ENCODE data around the gene SCN7A. TPM values are rescaled to one million over a fixed set of nuclear protein-coding genes. Genes with fewer than 3 reads are reported as not detected.
A peak's percentile ranks its signal among the peaks of the same experiment; 100 is the strongest.

The SCN7A gene
- polyA plus RNA-seq (2013) = 0.45 TPM

DNA sequence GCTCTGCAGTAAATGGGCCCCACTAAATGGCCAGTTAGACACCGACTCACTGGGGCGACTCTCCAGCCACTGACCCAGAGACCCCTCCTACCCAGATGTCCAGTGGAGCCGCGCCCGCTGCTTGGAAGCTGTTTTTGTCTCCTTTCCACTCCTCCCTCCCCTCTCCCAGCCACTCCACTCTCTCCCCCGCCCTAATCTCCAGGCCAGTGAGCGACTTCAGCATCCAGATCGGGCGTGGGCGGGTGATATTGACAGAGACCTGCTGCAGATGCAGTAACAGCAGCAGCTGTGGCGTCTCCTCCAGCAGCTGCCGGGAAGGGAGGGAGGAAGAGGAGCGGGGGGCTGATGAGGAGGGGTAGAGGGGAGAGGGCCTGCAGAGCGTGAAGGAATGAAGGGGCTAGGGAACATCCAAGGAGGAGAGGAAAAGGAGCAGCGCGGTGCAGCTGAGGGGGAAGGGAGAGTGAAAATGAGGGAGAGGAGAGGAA, at the start of gene SCN7A:
Gene SCN7A (minus strand): TSS at position 110 of the 485 bp plus-strand sequence. CDS start 16,553 bp downstream, outside the sequence.
- Histone ChIP-seq H3K36me3 (ENCODE audit: control insufficient read depth in 4 of 4, insufficient read depth in 4 of 4, low read length in 3 of 4) (no peaks in the 10 kb centered on the region), H3K27me3 (replicated peaks in 2 of 5; ENCODE audit: control insufficient read depth in 4 of 5, insufficient read depth in 5 of 5, low read length in 4 of 5) (peaks cover 0 to 4% (median 0%) of the 10 kb centered on the region in 5 experiments), H3K9me3 (ENCODE audit: control extremely low read depth in 1 of 5, control insufficient read depth in 4 of 5, insufficient read depth in 2 of 5, low read depth in 1 of 5, low read length in 4 of 5) (no peaks in the 10 kb centered on the region), H3K4me1 (ENCODE audit: control extremely low read depth in 1 of 4, control insufficient read depth in 4 of 4, insufficient read depth in 4 of 4, low read length in 3 of 4) (peaks cover 0 to 3% (median 1%) of the 10 kb centered on the region in 4 experiments), H3K4me3 (ENCODE audit: control insufficient read depth in 1 of 7, extremely low read depth in 1 of 7, insufficient read depth in 4 of 7, low read depth in 2 of 7, low read length in 6 of 7) (peak within 1 kb of the TSS in 2 of 7 experiments; percentile 11 to 37), H3K27ac (ENCODE audit: insufficient read depth in 1 of 2, low read depth in 1 of 2, low read length in 2 of 2, poor library complexity in 1 of 2, severe bottlenecking in 2 of 2) (no peak within 1 kb of the TSS)
- 47% methylated on average over 8 of the region's 16 CpGs for WGBS (ENCODE audit: insufficient coverage)
- peak in 2 of 3 donors; percentile 10 to 19 for DNase-seq
- ChIA-PET CTCF (no interaction called here), POLR2A (no interaction called here)

DNA sequence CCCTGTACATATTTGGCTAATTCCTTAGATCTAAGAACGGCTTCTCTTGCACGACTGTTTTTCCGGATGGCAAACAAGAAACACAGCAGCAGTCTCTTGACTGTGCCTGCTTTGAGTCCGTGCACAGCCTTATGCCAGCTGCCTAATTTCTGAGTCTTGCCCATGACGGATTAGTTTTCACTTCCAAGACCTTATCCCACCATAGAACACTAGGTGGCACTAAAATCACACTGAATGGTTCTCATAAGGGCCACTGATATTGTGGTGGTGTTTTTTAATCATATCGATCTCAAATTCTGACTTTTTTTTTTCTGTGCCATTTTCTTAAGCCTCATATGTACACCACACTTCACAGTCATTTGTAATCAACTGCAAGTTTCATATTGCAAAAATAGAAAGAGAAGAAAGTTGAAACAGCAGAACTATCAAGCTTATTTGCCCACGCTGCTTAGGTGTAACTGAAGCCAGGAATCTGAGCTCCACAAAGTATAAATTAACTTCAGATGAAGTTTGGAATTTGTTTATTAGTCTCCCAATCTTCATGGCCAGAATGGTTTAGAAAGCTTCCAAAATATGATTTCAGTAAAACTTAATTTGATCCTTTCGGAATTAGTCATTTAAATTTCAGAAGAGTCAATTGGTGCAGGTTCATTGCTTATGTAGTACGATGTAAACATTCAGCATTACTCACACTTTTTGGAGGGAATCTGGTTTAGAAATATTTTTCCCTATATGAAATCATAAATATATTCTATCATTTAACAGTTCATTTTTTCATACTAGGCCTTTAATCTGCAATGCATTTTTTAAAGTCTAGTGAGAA, 45.5 kb upstream of the SCN7A start:
- POLR2A ChIA-PET = no interaction called here
- peaks cover 0 to 3% (median 1%) of the 10 kb centered on the region in 4 experiments for H3K4me1 ChIP-seq (ENCODE audit: control extremely low read depth in 1 of 4, control insufficient read depth in 4 of 4, insufficient read depth in 4 of 4, low read length in 3 of 4)
- no peaks in the 10 kb centered on the region for H3K36me3 ChIP-seq (ENCODE audit: control insufficient read depth in 4 of 4, insufficient read depth in 4 of 4, low read length in 3 of 4)
- peak overlapping the region in 1 of 7 experiments; percentile 39 for H3K4me3 ChIP-seq (ENCODE audit: control insufficient read depth in 1 of 7, extremely low read depth in 1 of 7, insufficient read depth in 4 of 7, low read depth in 2 of 7, low read length in 6 of 7)
- no peaks in the 10 kb centered on the region for H3K9me3 ChIP-seq (ENCODE audit: control extremely low read depth in 1 of 5, control insufficient read depth in 4 of 5, insufficient read depth in 2 of 5, low read depth in 1 of 5, low read length in 4 of 5)
- no peak overlapping the region for H3K27ac ChIP-seq (ENCODE audit: insufficient read depth in 1 of 2, low read depth in 1 of 2, low read length in 2 of 2, poor library complexity in 1 of 2, severe bottlenecking in 2 of 2)
- H3K27me3 ChIP-seq (replicated peaks in 2 of 5; ENCODE audit: control insufficient read depth in 4 of 5, insufficient read depth in 5 of 5, low read length in 4 of 5) = no peaks in the 10 kb centered on the region
- CTCF ChIA-PET = interaction anchor here (0.6 to 3.7 kb wide), 12 partner anchors 17 to 1579 kb away, joined by 3 to 31 read pairs (median 3); no protein-coding TSS in a partner anchor
- WGBS (ENCODE audit: insufficient coverage) = 20% methylated on average over 5 of the region's 9 CpGs
- peak; percentile 64 to 80 (median 68) for DNase-seq

DNA sequence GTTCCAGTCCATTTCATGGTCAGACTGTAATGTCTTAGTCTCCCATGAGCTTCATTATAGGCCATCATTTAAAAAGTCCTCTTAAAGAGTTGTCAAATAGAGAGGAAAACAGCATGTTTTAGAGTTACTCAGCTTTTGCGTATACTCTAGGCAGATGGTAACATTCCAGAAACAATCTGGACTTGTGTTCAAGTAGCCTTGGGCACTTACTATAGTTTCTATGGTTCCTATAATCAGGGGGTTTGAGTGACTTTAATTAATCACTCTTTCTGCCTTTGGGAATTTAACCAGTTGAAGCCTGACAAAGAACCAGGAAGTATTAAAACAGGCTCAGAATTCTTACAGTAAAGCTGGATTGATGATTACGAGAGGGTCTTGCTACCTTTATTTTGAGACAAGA, 42.1 kb upstream of the SCN7A start:
- Histone ChIP-seq H3K27ac (ENCODE audit: insufficient read depth in 1 of 2, low read depth in 1 of 2, low read length in 2 of 2, poor library complexity in 1 of 2, severe bottlenecking in 2 of 2) (no peak overlapping the region), H3K4me1 (ENCODE audit: control extremely low read depth in 1 of 4, control insufficient read depth in 4 of 4, insufficient read depth in 4 of 4, low read length in 3 of 4) (peaks cover 0 to 3% (median 1%) of the 10 kb centered on the region in 4 experiments), H3K4me3 (ENCODE audit: control insufficient read depth in 1 of 7, extremely low read depth in 1 of 7, insufficient read depth in 4 of 7, low read depth in 2 of 7, low read length in 6 of 7) (no peak overlapping the region), H3K27me3 (replicated peaks in 2 of 5; ENCODE audit: control insufficient read depth in 4 of 5, insufficient read depth in 5 of 5, low read length in 4 of 5) (no peaks in the 10 kb centered on the region), H3K9me3 (ENCODE audit: control extremely low read depth in 1 of 5, control insufficient read depth in 4 of 5, insufficient read depth in 2 of 5, low read depth in 1 of 5, low read length in 4 of 5) (no peaks in the 10 kb centered on the region), H3K36me3 (ENCODE audit: control insufficient read depth in 4 of 4, insufficient read depth in 4 of 4, low read length in 3 of 4) (no peaks in the 10 kb centered on the region)
- CTCF ChIA-PET = interaction anchor here (1.1 kb wide), 1 partner anchor 175 kb away, joined by 3 read pairs; no protein-coding TSS in a partner anchor
- no peak for DNase-seq
- POLR2A ChIA-PET = no interaction called here
- WGBS (ENCODE audit: insufficient coverage) = 100% methylated on average over 2 of the region's 2 CpGs

DNA sequence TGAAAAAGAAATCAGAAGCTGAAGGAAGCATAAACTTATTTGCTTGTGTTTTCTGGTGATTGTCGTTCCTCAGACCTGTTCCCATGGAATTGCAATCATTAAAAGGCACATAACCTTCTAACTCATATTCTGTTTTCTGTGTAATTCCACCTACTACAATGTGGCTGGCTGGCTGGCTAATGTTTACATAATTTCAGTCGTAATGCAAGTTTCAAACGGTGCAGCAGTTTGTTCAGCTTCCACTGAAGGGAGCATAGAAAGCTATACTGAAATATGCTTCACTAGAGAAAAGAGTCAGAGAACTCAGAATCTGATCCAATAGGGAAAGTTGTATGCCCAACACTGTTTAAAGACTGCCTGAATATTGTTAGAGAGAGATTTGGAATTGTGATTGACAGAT, 27.1 kb upstream of the SCN7A start:
- Histone ChIP-seq H3K4me1 (ENCODE audit: control extremely low read depth in 1 of 4, control insufficient read depth in 4 of 4, insufficient read depth in 4 of 4, low read length in 3 of 4) (no peaks in the 10 kb centered on the region), H3K9me3 (ENCODE audit: control extremely low read depth in 1 of 5, control insufficient read depth in 4 of 5, insufficient read depth in 2 of 5, low read depth in 1 of 5, low read length in 4 of 5) (no peaks in the 10 kb centered on the region), H3K27me3 (replicated peaks in 2 of 5; ENCODE audit: control insufficient read depth in 4 of 5, insufficient read depth in 5 of 5, low read length in 4 of 5) (no peaks in the 10 kb centered on the region), H3K4me3 (ENCODE audit: control insufficient read depth in 1 of 7, extremely low read depth in 1 of 7, insufficient read depth in 4 of 7, low read depth in 2 of 7, low read length in 6 of 7) (no peak overlapping the region), H3K36me3 (ENCODE audit: control insufficient read depth in 4 of 4, insufficient read depth in 4 of 4, low read length in 3 of 4) (no peaks in the 10 kb centered on the region), H3K27ac (ENCODE audit: insufficient read depth in 1 of 2, low read depth in 1 of 2, low read length in 2 of 2, poor library complexity in 1 of 2, severe bottlenecking in 2 of 2) (no peak overlapping the region)
- WGBS (ENCODE audit: insufficient coverage) = 100% methylated on average over 2 of the region's 3 CpGs
- no peak for DNase-seq
- POLR2A ChIA-PET = no interaction called here
- CTCF ChIA-PET = no interaction called here

DNA sequence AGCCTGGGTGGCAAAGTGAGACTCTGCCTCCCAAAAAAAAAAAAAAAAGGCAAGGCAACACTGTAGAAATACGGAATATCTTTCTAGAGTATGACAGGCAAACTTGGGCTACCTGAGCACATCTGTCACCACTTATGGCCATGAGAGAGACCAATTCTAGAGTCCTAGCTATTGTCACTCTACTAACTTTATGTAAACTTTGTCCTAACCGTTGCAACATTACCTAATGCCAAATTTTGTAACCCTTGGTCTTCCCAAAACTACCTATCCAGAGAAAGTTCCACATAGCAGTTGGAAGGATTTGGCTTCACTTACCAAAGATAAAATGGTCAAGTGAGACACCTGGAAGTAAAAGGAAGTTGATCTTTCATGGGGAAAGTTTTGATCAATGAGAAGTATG, 26.6 kb upstream of the SCN7A start:
- H3K27me3 ChIP-seq (replicated peaks in 2 of 5; ENCODE audit: control insufficient read depth in 4 of 5, insufficient read depth in 5 of 5, low read length in 4 of 5) = no peaks in the 10 kb centered on the region
- no peak overlapping the region for H3K4me3 ChIP-seq (ENCODE audit: control insufficient read depth in 1 of 7, extremely low read depth in 1 of 7, insufficient read depth in 4 of 7, low read depth in 2 of 7, low read length in 6 of 7)
- ChIA-PET POLR2A (no interaction called here), CTCF (interaction anchor here (0.7 kb wide), 1 partner anchor 298 kb away, joined by 3 read pairs; no protein-coding TSS in a partner anchor)
- H3K27ac ChIP-seq (ENCODE audit: insufficient read depth in 1 of 2, low read depth in 1 of 2, low read length in 2 of 2, poor library complexity in 1 of 2, severe bottlenecking in 2 of 2) = no peak overlapping the region
- no peaks in the 10 kb centered on the region for H3K9me3 ChIP-seq (ENCODE audit: control extremely low read depth in 1 of 5, control insufficient read depth in 4 of 5, insufficient read depth in 2 of 5, low read depth in 1 of 5, low read length in 4 of 5)
- no peaks in the 10 kb centered on the region for H3K4me1 ChIP-seq (ENCODE audit: control extremely low read depth in 1 of 4, control insufficient read depth in 4 of 4, insufficient read depth in 4 of 4, low read length in 3 of 4)
- WGBS (ENCODE audit: insufficient coverage) = 100% methylated on average over 1 of the region's 2 CpGs
- H3K36me3 ChIP-seq (ENCODE audit: control insufficient read depth in 4 of 4, insufficient read depth in 4 of 4, low read length in 3 of 4) = no peaks in the 10 kb centered on the region
- no peak for DNase-seq

DNA sequence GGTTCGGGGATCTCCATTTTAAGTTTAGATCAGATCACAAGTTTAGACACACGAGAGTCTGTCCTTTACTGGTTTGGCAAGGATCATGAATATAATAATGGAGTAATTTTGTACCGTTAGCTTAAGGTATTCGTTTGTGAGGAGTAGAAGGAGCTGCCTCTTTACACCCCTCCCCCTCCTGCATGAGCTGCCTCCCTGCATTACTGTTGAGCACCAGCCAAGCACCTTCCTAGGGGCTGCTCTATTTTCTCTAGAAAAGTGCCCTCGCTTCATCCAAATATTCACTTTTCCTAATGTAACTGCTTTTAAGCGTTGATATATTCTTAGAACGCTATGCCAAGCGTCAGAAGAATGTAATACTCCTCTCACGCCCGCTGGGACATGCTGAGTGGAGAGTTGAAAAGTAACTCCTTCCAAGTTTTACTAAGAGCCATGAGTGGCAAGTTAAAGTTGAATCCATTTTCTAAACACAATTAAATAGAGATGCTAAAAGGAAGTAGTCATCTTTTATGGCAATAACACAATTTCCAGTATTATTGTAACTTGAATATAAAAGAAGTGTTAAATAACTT, 25.4 kb upstream of the SCN7A start:
- no peak overlapping the region for H3K4me3 ChIP-seq (ENCODE audit: control insufficient read depth in 1 of 7, extremely low read depth in 1 of 7, insufficient read depth in 4 of 7, low read depth in 2 of 7, low read length in 6 of 7)

More for the DNA sequence above, 25.4 kb upstream of the SCN7A start:
- ChIA-PET CTCF (interaction anchor here (0.9 kb wide), 1 partner anchor 13 kb away, joined by 3 read pairs; no protein-coding TSS in a partner anchor), POLR2A (no interaction called here)
- Histone ChIP-seq H3K27me3 (replicated peaks in 2 of 5; ENCODE audit: control insufficient read depth in 4 of 5, insufficient read depth in 5 of 5, low read length in 4 of 5) (no peaks in the 10 kb centered on the region), H3K36me3 (ENCODE audit: control insufficient read depth in 4 of 4, insufficient read depth in 4 of 4, low read length in 3 of 4) (no peaks in the 10 kb centered on the region), H3K27ac (ENCODE audit: insufficient read depth in 1 of 2, low read depth in 1 of 2, low read length in 2 of 2, poor library complexity in 1 of 2, severe bottlenecking in 2 of 2) (no peak overlapping the region), H3K9me3 (ENCODE audit: control extremely low read depth in 1 of 5, control insufficient read depth in 4 of 5, insufficient read depth in 2 of 5, low read depth in 1 of 5, low read length in 4 of 5) (no peaks in the 10 kb centered on the region), H3K4me1 (ENCODE audit: control extremely low read depth in 1 of 4, control insufficient read depth in 4 of 4, insufficient read depth in 4 of 4, low read length in 3 of 4) (no peaks in the 10 kb centered on the region)
- DNase-seq = no peak
- WGBS (ENCODE audit: insufficient coverage) = 97% methylated on average over 5 of the region's 10 CpGs

All from common myeloid progenitor, CD34-positive (primary cell).